HepG2 (cell line): ENCODE results near the gene CDT1.

Source experiments
- ASH2L ChIP-seq: fragments of 300-600, 200-600 bp; sonication (generic); IDR thresholded peaks from 2 replicates; pipeline ENCODE4 v1.7.0; 2017; ENCODE audit warnings: low read depth, mild to moderate bottlenecking, moderate library complexity, mixed read lengths, low read length; ENCODE audit not compliant: insufficient read length
- CEBPG ChIP-seq: IDR thresholded peaks from 2 replicates; pipeline ENCODE4 v1.6.1; 2016
- EZH2 ChIP-seq: conservative IDR thresholded peaks from 2 replicates; pipeline ENCODE4 v1.6.1; 2012; ENCODE audit warnings: mild to moderate bottlenecking, low read depth, low read length, moderate library complexity
- MAZ ChIP-seq, 2 experiments: sonication (generic) in 1 of 2; formaldehyde crosslinking in 1 of 2; IDR thresholded peaks; 2 replicates each; pipeline versions ENCODE4 v1.5.0 to v1.6.1; 2012 to 2020; ENCODE audit warnings: low read depth in 2 of 2, mild to moderate bottlenecking in 2 of 2, borderline replicate concordance in 1 of 2, improper control_type of control experiment in 1 of 2, low read length in 1 of 2, missing genetic modification reagents in 1 of 2, moderate library complexity in 1 of 2
- POLR2AphosphoS5 ChIP-seq: IDR thresholded peaks from 2 replicates; pipeline ENCODE4 v1.6.1; 2012; ENCODE audit warnings: low read depth, low read length
- RFX5 ChIP-seq: IDR thresholded peaks from 2 replicates; pipeline ENCODE4 v1.6.1; 2011; ENCODE audit warnings: low read depth, low read length, improper control_type of control experiment
- TAF15 ChIP-seq: fragments of 200-400 bp; formaldehyde crosslinking; IDR thresholded peaks from one replicate; pipeline ENCODE4 v1.6.1; 2018; ENCODE audit warnings: mild to moderate bottlenecking, low read depth, low read length; ENCODE audit not compliant: poor library complexity, severe bottlenecking
- YY1 ChIP-seq: IDR thresholded peaks from 2 replicates; pipeline ENCODE4 v1.6.1; 2011; ENCODE audit warnings: low read length, low read depth, moderate library complexity, mild to moderate bottlenecking; ENCODE audit not compliant: insufficient read depth, insufficient replicate concordance
- ZNF143 ChIP-seq: sonication (generic); formaldehyde crosslinking; IDR thresholded peaks from 2 replicates; pipeline ENCODE4 v1.4.0; 2020; ENCODE audit warnings: missing genetic modification reagents
- ZNF274 ChIP-seq: sonication (generic); formaldehyde crosslinking; IDR thresholded peaks from 2 replicates; pipeline ENCODE4 v1.5.1; 2020; ENCODE audit warnings: mild to moderate bottlenecking, missing genetic modification reagents
- ZNF563 ChIP-seq: sonication (generic); formaldehyde crosslinking; IDR thresholded peaks from 2 replicates; pipeline ENCODE4 v1.8.0; 2022; ENCODE audit warnings: mild to moderate bottlenecking, moderate library complexity, missing genetic modification reagents
- TF ChIP-seq, protein P1 (sequence below): sonication (generic); formaldehyde crosslinking; IDR thresholded peaks from 2 replicates; pipeline ENCODE4 v1.9.0; 2021; ENCODE audit warnings: missing genetic modification reagents, borderline replicate concordance
- TF ChIP-seq, protein P2 (sequence below): sonication (generic); formaldehyde crosslinking; IDR thresholded peaks from 2 replicates; pipeline ENCODE4 v1.5.0; 2020; ENCODE audit warnings: mild to moderate bottlenecking, missing genetic modification reagents, moderate library complexity

DNA sequence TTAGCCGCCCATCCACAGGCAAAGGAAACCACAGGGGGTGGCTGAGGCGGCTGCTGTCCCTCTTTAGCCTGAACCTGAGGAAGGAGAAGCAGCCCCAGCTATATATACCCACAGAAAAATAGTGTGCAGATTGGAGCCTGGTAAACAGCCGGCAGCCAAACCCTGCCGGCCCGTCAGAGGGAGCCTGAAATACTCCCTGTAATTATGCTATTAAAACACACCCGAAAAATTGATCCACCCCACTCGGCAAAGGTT lies 25.4 kb upstream of the CDT1 start:
- TF ChIP-seq POLR2AphosphoS5 (no peak), EZH2 (no peak), MAZ (IDR thresholded peaks at IDR 0.05; ENCODE audit: borderline replicate concordance, low read depth, low read length) (no peak), MAZ (CRISPR knock-in tag; IDR thresholded peaks at IDR 0.05; ENCODE audit: low read depth) (no peak), ZNF143 (CRISPR knock-in tag) (no peak), TAF15 (no peak), ASH2L (no peak), ZNF563 (no peak), CEBPG (CRISPR knock-in tag) (no peak), YY1 (no peak), RFX5 (no peak), ZNF274 (CRISPR knock-in tag) (no peak)
- TF ChIP-seq, protein P1, sequence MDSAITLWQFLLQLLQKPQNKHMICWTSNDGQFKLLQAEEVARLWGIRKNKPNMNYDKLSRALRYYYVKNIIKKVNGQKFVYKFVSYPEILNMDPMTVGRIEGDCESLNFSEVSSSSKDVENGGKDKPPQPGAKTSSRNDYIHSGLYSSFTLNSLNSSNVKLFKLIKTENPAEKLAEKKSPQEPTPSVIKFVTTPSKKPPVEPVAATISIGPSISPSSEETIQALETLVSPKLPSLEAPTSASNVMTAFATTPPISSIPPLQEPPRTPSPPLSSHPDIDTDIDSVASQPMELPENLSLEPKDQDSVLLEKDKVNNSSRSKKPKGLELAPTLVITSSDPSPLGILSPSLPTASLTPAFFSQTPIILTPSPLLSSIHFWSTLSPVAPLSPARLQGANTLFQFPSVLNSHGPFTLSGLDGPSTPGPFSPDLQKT (CRISPR knock-in tag) = no peak
- TF ChIP-seq, protein P2, sequence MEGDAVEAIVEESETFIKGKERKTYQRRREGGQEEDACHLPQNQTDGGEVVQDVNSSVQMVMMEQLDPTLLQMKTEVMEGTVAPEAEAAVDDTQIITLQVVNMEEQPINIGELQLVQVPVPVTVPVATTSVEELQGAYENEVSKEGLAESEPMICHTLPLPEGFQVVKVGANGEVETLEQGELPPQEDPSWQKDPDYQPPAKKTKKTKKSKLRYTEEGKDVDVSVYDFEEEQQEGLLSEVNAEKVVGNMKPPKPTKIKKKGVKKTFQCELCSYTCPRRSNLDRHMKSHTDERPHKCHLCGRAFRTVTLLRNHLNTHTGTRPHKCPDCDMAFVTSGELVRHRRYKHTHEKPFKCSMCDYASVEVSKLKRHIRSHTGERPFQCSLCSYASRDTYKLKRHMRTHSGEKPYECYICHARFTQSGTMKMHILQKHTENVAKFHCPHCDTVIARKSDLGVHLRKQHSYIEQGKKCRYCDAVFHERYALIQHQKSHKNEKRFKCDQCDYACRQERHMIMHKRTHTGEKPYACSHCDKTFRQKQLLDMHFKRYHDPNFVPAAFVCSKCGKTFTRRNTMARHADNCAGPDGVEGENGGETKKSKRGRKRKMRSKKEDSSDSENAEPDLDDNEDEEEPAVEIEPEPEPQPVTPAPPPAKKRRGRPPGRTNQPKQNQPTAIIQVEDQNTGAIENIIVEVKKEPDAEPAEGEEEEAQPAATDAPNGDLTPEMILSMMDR (CRISPR knock-in tag) = no peak
